K562 (cell line): ENCODE results near the gene ANXA3. TPM values are rescaled to one million over a fixed set of nuclear protein-coding genes. Genes with fewer than 3 reads are reported as not detected.

Experiments used
- BHLHE40 ChIP-seq: IDR thresholded peaks from 2 replicates; pipeline ENCODE4 v1.6.1; 2011; ENCODE audit warnings: low read length, improper control_type of control experiment
- CAMTA2 ChIP-seq: fragments of 250-450 bp; sonication (Bioruptor Pico); conservative IDR thresholded peaks from 2 replicates; pipeline ENCODE4 v1.5.1; 2022
- CBFA2T3 ChIP-seq: fragments of 450-650 bp; IDR thresholded peaks from 2 replicates; pipeline ENCODE4 v1.6.1; 2017
- DPF2 ChIP-seq: fragments of 450-650 bp; IDR thresholded peaks from 2 replicates; pipeline ENCODE4 v1.6.1; 2016
- HDAC1 ChIP-seq, 2 experiments: fragments of 450-650 bp; IDR thresholded peaks; 2 replicates each; pipeline ENCODE4 v1.6.1; 2016 to 2017; ENCODE audit warnings: inconsistent platforms in 1 of 2, mild to moderate bottlenecking in 1 of 2, moderate library complexity in 1 of 2
- KDM1A ChIP-seq, 2 experiments: fragments of 450-650 bp; IDR thresholded peaks; 2 replicates each; pipeline ENCODE4 v1.6.1; 2016; ENCODE audit warnings: mild to moderate bottlenecking in 2 of 2
- POLR2AphosphoS5 ChIP-seq: IDR thresholded peaks from 2 replicates; pipeline ENCODE4 v1.6.1; 2011; ENCODE audit warnings: mild to moderate bottlenecking, low read depth, low read length, moderate library complexity; ENCODE audit not compliant: control insufficient read depth, insufficient read depth
- RBFOX2 ChIP-seq: fragments of 200-400 bp; formaldehyde crosslinking; IDR thresholded peaks from 2 replicates; pipeline ENCODE4 v1.6.1; 2017; ENCODE audit warnings: low read depth, mild to moderate bottlenecking, low read length, moderate library complexity
- TEAD4 ChIP-seq, 2 experiments: sonication (generic) in 1 of 2; formaldehyde crosslinking in 1 of 2; IDR thresholded peaks; 2 replicates each; pipeline versions ENCODE4 v1.6.1 to v1.8.0; 2012 to 2022; ENCODE audit warnings: borderline replicate concordance in 1 of 2, inconsistent platforms in 1 of 2, low read length in 1 of 2, mild to moderate bottlenecking in 1 of 2, missing genetic modification reagents in 1 of 2
- TSC22D4 ChIP-seq: fragments of 450-650 bp; IDR thresholded peaks from 2 replicates; pipeline ENCODE4 v1.6.1; 2016; ENCODE audit warnings: missing genetic modification characterization, missing biosample characterization, control low read depth
- YBX1 ChIP-seq: fragments of 450-650 bp; IDR thresholded peaks from 2 replicates; pipeline ENCODE4 v1.7.1; 2016; ENCODE audit warnings: mild to moderate bottlenecking
- ZEB2 ChIP-seq: fragments of 450-650 bp; IDR thresholded peaks from 2 replicates; pipeline ENCODE4 v1.6.1; 2016
- ZNF232 ChIP-seq: sonication (generic); formaldehyde crosslinking; IDR thresholded peaks from 2 replicates; pipeline ENCODE4 v1.8.0; 2022; ENCODE audit warnings: mild to moderate bottlenecking, missing genetic modification reagents
- ZNF347 ChIP-seq: fragments of 450-650 bp; formaldehyde crosslinking; IDR thresholded peaks from 2 replicates; pipeline ENCODE4 v1.4.0; 2020; ENCODE audit warnings: low read depth, mild to moderate bottlenecking, moderate library complexity
- polyA plus RNA-seq, 8 experiments: library from polyadenylated mRNA; depleted of rRNA in 4 of 8; stranded (reverse) in 5 of 8; unstranded in 3 of 8; fragments of >200 nt; fragmentation: Nextera tagmentation in 2 of 8; fragmentation: Illumina TruSeq in 1 of 8; extraction: Ambion mirVana in 2 of 8; extraction: Trizol in 1 of 8; gene quantifications; 2 replicates each; pipeline versions ENCODE4 v1.2.1 to v1.2.3, GENCODE V29; 2011 to 2014; ENCODE audit warnings: inconsistent platforms in 1 of 8, missing spikeins in 1 of 8
- total RNA-seq, 7 experiments: library from RNA; depleted of rRNA in 6 of 7; stranded (reverse); fragments of >200 nt in 6 of 7; fragmentation: Illumina TruSeq in 2 of 7; extraction: Trizol in 2 of 7; gene quantifications; 2 replicates each; pipeline versions ENCODE4 v1.2.1 to v1.2.3, GENCODE V29; 2011 to 2021; ENCODE audit warnings: low replicate concordance in 1 of 7
- TF ChIP-seq, protein P1 (sequence below), 2 experiments: IDR thresholded peaks; 2 replicates each; pipeline ENCODE4 v1.6.1; 2012; ENCODE audit warnings: improper control_type of control experiment in 2 of 2, low read depth in 2 of 2, low read length in 2 of 2, borderline replicate concordance in 1 of 2
- TF ChIP-seq, protein P2 (sequence below), 2 experiments: fragments of 450-650 bp in 1 of 2; sonication (generic) in 1 of 2; formaldehyde crosslinking in 1 of 2; IDR thresholded peaks in 1 of 2; conservative IDR thresholded peaks in 1 of 2; 2 replicates each; pipeline versions ENCODE4 v1.6.1 to v1.8.1; 2016 to 2023; ENCODE audit warnings: mild to moderate bottlenecking in 2 of 2, moderate library complexity in 2 of 2, inconsistent platforms in 1 of 2, missing genetic modification reagents in 1 of 2

ANXA3 gene
- total and polyA plus RNA-seq, 9 of the 15 experiments (the other 6 are each of a cell fraction or from before 2014, with no cell fraction given) = 6.3 to 15.5 (median 9.8) TPM

DNA sequence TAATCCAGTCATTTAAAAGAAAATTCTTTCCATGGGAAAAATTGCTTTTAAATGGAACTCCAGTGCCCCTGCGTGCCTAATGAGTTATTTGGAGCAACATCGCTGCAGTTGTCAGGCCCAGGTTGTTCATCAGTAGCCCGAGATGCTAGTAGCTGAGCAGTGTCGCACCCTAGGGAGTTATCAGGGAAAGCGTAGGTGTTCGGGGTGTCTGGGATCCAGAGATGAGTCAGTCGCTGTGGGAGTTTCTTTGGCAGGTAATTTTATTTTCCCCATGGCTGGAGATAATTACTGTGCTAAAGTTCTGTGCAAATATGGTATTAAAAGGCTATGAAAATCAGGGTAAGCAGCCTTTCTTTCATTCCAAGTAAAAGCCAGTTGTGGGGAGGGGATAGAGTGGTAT lies 49.4 kb downstream of the ANXA3 start (continued):
- TF ChIP-seq, protein P1, sequence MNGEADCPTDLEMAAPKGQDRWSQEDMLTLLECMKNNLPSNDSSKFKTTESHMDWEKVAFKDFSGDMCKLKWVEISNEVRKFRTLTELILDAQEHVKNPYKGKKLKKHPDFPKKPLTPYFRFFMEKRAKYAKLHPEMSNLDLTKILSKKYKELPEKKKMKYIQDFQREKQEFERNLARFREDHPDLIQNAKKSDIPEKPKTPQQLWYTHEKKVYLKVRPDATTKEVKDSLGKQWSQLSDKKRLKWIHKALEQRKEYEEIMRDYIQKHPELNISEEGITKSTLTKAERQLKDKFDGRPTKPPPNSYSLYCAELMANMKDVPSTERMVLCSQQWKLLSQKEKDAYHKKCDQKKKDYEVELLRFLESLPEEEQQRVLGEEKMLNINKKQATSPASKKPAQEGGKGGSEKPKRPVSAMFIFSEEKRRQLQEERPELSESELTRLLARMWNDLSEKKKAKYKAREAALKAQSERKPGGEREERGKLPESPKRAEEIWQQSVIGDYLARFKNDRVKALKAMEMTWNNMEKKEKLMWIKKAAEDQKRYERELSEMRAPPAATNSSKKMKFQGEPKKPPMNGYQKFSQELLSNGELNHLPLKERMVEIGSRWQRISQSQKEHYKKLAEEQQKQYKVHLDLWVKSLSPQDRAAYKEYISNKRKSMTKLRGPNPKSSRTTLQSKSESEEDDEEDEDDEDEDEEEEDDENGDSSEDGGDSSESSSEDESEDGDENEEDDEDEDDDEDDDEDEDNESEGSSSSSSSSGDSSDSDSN (IDR thresholded peaks at IDR 0.05; ENCODE audit: borderline replicate concordance in 1 of 2, low read depth in 2 of 2, low read length in 2 of 2) = no peak
- TF ChIP-seq BHLHE40 = no peak
- TF ChIP-seq POLR2AphosphoS5 = peak; percentile 27; the same call in 1 of the 2 replicates
- peak; percentile 79 for TF ChIP-seq CBFA2T3
- peak; percentile 53 for TF ChIP-seq TEAD4 (IDR thresholded peaks at IDR 0.05; ENCODE audit: low read length)
- no peak for TF ChIP-seq TEAD4 (CRISPR knock-in tag; IDR thresholded peaks at IDR 0.05; ENCODE audit: borderline replicate concordance)
- TF ChIP-seq, protein P2, sequence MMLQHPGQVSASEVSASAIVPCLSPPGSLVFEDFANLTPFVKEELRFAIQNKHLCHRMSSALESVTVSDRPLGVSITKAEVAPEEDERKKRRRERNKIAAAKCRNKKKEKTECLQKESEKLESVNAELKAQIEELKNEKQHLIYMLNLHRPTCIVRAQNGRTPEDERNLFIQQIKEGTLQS (IDR thresholded peaks at IDR 0.05) = peak; percentile 27; the same call in 1 of the 2 replicates
- TF ChIP-seq, protein P2 (CRISPR knock-in tag; conservative IDR thresholded peaks at IDR 0.05) = no peak
- peak; percentile 88 for TF ChIP-seq ZEB2
- peak; percentile 80 for TF ChIP-seq DPF2
- no peak for TF ChIP-seq RBFOX2
- no peak for TF ChIP-seq ZNF232
- TF ChIP-seq YBX1 = no peak
- TF ChIP-seq KDM1A (IDR thresholded peaks at IDR 0.05) = peak in 1 of 2 experiments; percentile 36; a peak in 1 of 4 replicates
- TF ChIP-seq ZNF347 (CRISPR knock-in tag) = no peak
- no peak for TF ChIP-seq TSC22D4 (tag)
- TF ChIP-seq CAMTA2 (CRISPR knock-in tag) = no peak
- TF ChIP-seq HDAC1 (IDR thresholded peaks at IDR 0.05) = 0 out of 4 replicates have a peak, but pooled peaks of 1 of the 2 experiments have one; percentile 41
